ENCODE measurements around the gene TBC1D8. TPM values are rescaled to one million over a fixed set of nuclear protein-coding genes. Genes with fewer than 3 reads are reported as not detected.

The TBC1D8 gene
- 1 to 10 TPM in 1 of 2 experiments, under 1 TPM in 1; 0.79 to 1.4 TPM for total RNA-seq

DNA sequence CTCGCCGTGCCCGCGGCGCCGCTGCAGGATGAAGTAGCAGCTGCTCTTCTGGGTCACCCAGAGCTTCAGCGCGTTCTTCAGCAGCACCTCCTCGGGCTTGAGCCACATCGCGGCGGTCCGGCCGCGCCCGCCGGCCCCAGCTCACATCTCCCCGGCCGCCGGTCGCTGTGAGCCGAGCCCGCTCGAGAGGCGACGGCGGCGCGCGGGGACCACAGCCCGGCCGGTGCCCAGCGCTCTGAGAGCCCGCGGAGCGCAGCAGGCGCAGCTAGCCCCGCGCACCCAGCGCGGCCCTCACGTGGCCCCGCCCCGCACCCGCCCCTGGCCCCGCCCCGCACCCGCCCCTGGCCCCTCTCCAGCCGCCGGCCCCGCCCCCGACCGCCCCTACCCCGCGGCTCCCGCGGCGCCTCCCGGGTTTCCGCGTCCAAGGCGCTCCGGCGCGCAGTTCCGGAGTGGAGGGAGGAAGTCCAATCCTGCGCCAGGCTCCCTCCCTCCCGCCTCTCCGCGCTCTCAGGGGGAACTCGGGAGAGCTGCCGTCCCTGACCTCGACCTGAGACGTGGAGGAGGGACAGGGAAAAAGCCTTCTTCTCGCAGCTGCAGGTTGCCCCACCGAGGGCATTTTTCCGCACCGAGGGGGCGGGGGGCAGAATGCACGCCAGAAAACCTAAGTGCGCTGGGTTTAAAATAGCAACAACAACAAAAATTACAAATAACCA, at the start of gene TBC1D8:
TBC1D8 (minus strand) TSS at position 237 of the 713 bp plus-strand sequence; CDS start at position 108, 129 bp downstream.
- Mint-ChIP-seq H3K9me3 (no peaks in the 10 kb centered on the region), H3K36me3 (no peaks in the 10 kb centered on the region), H3K4me3 (peak within 1 kb of the TSS; percentile 72), H3K27me3 (peaks cover 74% of the 10 kb centered on the region), H3K4me1 (peaks cover 9% of the 10 kb centered on the region), H3K27ac (no peak within 1 kb of the TSS)
- POLR2A ChIA-PET, result interaction anchor here (1.0 kb wide), 1 partner anchor 123 kb away, joined by 3 read pairs; no protein-coding TSS in a partner anchor
- DNase-seq, result peak; percentile 73
- peak; percentile 87 for ATAC-seq (ENCODE audit: low read depth)

DNA sequence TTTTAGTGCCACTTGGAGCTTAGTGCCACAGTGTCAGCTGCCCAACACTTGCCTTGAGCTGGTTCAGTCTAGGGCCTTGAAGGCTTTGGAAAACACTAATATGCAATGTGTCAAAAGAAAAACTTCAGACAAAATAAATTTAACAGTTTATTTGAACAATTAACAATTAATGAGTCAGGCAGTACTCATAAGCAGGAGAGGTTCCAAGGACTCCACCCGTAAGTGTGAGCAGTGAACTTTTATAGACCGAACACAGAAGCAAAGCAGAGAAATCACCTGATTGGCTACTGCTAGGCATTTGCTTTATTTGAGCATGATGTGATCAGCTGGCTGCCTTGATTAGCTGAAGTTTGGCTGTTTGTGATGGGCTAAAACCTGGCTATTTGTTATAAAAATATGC, 49.5 kb upstream of the TBC1D8 start:
- H3K27me3 Mint-ChIP-seq, result peaks cover under 1% of the 10 kb centered on the region
- H3K27ac Mint-ChIP-seq, result no peak overlapping the region
- H3K36me3 Mint-ChIP-seq, result no peaks in the 10 kb centered on the region
- H3K9me3 Mint-ChIP-seq, result no peaks in the 10 kb centered on the region
- no peak for ATAC-seq (ENCODE audit: low read depth)
- DNase-seq, result no peak
- no peak overlapping the region for H3K4me3 Mint-ChIP-seq
- POLR2A ChIA-PET, result no interaction called here
- H3K4me1 Mint-ChIP-seq, result peaks cover 5% of the 10 kb centered on the region

DNA sequence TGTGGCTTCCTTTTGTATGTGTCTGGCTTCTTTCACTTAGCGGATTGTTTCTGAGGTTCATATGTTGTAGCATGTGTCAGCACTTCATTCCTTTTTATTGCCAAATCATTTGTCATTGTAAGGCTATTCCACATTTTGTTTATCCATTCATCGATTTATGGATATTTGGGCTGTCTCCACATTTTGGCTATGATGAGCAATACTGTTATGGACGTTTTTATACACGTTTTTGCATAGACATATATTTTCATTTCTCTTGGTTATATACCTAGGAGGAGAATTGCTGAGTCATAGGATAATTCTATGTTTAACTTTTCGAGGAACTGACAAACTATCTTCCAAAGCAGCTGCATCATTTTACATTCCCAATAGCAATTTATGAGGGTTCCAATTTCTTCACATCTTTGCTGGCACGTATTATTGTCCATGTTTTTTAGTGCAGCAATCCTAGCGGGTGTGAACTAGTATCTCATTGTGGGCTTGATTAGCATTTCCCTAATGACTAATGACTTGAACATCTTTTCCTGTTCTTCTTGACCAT, 48.1 kb upstream of the TBC1D8 start:
- DNase-seq, result no peak
- H3K4me3 Mint-ChIP-seq, result no peak overlapping the region
- no peak for ATAC-seq (ENCODE audit: low read depth)
- no peaks in the 10 kb centered on the region for H3K4me1 Mint-ChIP-seq
- no peak overlapping the region for H3K27ac Mint-ChIP-seq
- no peaks in the 10 kb centered on the region for H3K9me3 Mint-ChIP-seq
- POLR2A ChIA-PET, result no interaction called here
- H3K36me3 Mint-ChIP-seq, result no peaks in the 10 kb centered on the region
- peaks cover 2% of the 10 kb centered on the region for H3K27me3 Mint-ChIP-seq

DNA sequence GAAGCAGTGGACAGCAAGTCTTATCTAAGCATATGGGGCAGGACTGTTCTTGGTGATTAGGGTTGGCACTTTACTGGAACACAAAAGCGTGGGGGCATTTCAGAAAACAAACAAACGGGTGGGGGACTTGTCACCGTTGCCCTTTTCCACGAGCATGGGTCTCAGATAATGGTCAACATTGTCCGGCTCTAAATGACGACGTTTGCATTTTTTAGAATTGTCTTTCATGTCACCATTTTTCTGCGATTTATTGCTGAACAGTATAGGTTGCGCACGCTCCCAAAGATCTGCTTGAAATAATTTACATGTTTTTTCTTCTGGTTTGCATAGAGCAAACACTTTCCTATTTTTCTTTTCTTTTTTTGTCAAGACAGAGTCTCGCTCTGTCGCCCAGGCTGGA, 46.6 kb upstream of the TBC1D8 start:
- H3K27ac Mint-ChIP-seq, result no peak overlapping the region
- peaks cover 2% of the 10 kb centered on the region for H3K27me3 Mint-ChIP-seq
- POLR2A ChIA-PET, result interaction anchor here (0.7 kb wide), 1 partner anchor 135 kb away, joined by 3 read pairs; no protein-coding TSS in a partner anchor
- H3K9me3 Mint-ChIP-seq, result no peaks in the 10 kb centered on the region
- no peak for DNase-seq
- H3K36me3 Mint-ChIP-seq, result no peaks in the 10 kb centered on the region
- no peak overlapping the region for H3K4me3 Mint-ChIP-seq
- H3K4me1 Mint-ChIP-seq, result no peaks in the 10 kb centered on the region
- no peak for ATAC-seq (ENCODE audit: low read depth)

DNA sequence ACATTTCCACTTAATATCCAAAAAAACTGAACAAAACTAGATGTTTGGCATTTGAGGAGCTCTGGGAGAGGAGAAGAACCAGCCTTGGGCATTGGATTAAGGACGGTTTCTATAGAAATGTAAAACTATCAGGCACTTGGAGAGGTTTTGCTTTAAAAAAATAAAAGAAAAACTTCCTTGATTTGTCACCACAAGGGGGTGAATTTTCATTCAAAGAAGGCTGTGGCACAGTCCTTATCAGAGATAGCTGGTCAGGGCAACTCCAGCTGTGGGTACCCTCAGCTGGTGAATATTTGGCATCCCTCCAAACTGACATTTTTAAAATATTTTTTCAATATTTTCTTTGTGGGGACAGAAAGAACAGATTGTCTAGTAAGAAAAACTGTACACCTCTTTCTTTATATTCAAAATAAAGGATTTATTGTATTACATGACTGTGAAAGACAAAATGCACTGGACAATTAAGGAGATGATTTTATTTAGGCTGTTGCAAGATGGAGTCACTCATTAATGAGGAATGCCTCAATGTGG, 46.1 kb upstream of the TBC1D8 start:
- ATAC-seq (ENCODE audit: low read depth) (no peak), DNase-seq (no peak)
- Mint-ChIP-seq H3K9me3 (no peaks in the 10 kb centered on the region), H3K4me1 (no peaks in the 10 kb centered on the region), H3K4me3 (no peak overlapping the region), H3K27ac (no peak overlapping the region), H3K27me3 (peaks cover 2% of the 10 kb centered on the region), H3K36me3 (no peaks in the 10 kb centered on the region)
- POLR2A ChIA-PET, result no interaction called here

DNA sequence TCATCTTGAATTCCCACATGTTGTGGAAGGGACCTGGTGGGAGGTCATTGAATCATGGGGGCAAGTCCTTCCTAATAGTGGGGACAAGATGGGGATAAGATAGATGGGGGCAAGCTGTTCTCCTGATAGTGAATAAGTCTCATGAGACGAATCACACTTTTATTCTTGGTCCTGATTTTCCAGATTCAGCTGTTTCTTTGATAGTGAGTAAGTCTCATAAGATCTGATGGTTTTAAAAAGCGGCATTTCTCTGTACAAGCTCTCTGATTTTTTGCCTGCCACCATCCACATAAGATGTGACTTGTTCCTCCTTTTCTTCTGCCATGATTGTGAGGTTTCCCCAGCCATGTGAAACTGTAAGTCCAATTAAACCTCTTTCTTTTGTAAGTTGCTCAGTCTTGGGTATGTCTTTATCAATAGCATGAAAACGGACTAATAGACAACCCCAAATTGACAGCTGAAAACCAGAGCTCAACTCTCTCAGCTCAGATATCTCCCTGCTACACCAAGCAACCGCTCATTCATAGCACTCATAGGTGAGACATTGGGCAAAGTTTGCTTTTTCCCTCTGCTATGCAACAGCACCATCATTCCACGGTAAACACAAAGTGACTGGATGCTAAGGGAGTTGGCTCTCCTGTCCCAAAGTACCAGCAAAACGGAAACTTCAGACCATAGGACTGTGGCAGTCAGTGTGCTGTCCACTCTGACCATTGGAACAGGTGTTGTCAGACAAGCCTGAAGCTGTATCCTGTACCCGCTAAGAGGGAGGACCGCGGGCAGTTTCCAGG, 44.9 kb upstream of the TBC1D8 start:
- Mint-ChIP-seq H3K4me3 (no peak overlapping the region), H3K27me3 (peaks cover 2% of the 10 kb centered on the region), H3K36me3 (no peaks in the 10 kb centered on the region), H3K27ac (no peak overlapping the region), H3K4me1 (no peaks in the 10 kb centered on the region), H3K9me3 (no peaks in the 10 kb centered on the region)
- POLR2A ChIA-PET, result no interaction called here
- DNase-seq, result no peak
- ATAC-seq (ENCODE audit: low read depth), result no peak

DNA sequence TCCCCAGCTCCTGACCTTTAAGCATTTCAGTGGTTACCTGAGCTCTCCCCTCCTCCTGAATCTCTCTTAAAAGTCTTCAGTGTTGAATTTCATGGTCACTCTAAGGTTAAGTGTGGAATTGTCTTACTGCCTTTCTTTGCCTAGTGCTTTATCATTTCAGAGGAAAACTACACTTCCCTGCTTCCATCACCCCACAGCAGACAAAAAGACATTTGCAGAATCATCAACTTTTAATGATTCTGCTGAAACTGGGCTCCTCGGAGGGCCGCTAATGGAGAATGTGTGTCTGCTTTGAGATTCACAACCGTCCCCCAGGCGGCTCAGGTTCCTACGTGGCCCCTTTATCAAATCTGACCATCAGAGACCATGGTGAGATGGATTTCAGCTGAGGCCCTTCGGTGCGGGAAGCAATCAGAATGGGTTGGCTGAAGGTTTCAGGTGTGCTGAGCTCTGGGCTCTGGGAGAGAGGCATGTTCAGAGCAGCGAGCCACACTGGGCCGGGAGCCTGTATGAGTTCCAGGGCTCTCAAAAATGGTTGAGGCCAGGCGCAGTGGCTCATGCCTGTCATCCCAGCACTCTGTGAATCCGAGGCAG, 41.9 kb upstream of the TBC1D8 start:
- H3K36me3 Mint-ChIP-seq, result no peaks in the 10 kb centered on the region
- POLR2A ChIA-PET, result no interaction called here
- no peak overlapping the region for H3K27ac Mint-ChIP-seq

DNA sequence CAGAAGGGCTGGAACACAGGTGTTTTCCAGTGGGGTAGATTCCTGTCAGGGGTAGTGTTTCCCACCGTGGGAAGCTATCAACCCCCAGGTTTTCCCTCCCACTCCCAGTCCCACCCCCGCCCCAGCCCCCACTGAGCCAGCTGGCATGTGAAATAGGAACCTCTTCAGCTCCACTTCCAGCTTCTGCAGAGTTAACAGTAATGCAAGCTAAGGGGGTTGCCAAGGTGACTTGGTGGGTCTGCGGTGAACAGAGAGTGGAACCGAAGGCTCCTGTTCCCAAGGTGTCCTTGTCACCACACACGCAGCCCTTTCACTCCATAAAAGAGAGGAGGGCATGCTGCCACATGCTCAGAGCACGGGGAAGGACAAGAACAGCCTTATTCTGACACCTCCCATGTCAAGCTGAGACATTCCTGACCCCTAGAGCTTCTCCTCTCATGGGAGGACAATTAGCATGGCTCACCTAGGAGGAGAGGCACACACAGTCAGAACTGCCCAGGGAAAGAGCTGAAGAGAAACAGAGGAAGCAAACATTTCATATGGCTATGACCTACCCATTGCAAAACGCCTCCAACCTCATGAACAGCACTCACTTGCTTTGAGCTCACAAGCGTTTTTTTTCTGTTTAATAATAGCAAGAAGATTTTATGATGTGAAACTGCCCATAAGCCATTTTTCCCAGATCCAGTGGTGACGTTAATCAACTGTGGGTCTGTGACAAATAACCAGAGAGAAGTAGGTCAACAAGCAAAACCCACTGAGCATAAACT, 39.8 kb upstream of the TBC1D8 start:
- H3K4me1 Mint-ChIP-seq, result no peaks in the 10 kb centered on the region
- ATAC-seq (ENCODE audit: low read depth) (no peak), DNase-seq (no peak)
- H3K27ac Mint-ChIP-seq, result no peak overlapping the region
- H3K9me3 Mint-ChIP-seq, result peaks cover 2% of the 10 kb centered on the region
- POLR2A ChIA-PET, result no interaction called here
- no peaks in the 10 kb centered on the region for H3K36me3 Mint-ChIP-seq
- H3K27me3 Mint-ChIP-seq, result peaks cover 2% of the 10 kb centered on the region
- no peak overlapping the region for H3K4me3 Mint-ChIP-seq

More for the DNA sequence above, 41.9 kb upstream of the TBC1D8 start:
- H3K4me1 Mint-ChIP-seq, result no peaks in the 10 kb centered on the region
- ATAC-seq (ENCODE audit: low read depth) (no peak), DNase-seq (no peak)
- no peak overlapping the region for H3K4me3 Mint-ChIP-seq
- H3K27me3 Mint-ChIP-seq, result peaks cover 2% of the 10 kb centered on the region
- H3K9me3 Mint-ChIP-seq, result peaks cover 2% of the 10 kb centered on the region

DNA sequence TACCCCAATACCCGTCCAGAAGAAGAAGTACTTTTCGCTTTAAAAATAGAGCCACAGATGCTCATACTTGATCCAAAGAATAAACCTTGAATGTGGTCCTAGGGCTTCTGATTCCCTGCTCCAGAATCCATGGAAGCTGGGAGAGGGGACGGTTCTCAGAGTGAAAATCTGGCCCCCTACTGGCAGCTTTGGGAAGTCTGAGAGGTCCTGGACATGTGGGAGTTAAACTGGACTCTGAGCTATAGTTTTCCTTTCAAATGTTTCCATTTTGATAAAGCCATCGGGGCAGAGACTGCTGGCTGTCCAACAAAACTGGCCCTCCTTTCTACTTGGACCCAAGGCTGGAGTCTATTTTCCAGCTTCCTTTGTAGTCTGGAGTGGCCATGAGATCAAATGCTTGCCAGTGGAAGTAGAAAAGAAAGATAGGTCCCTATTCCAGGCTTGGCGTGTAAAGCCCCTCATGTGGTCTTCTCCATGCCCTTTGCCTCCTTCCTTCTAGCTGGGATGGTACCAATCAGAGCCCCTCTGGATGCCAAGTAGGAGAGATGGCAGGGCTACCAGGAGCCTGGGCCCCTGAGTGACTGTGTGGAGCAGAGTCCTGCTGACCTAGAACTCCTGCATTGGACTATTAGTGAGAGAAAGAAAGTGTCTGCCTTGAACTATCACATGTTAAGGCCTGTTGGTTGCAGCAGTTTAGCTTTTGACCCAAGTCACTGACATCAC, 37.7 kb upstream of the TBC1D8 start:
- H3K4me3 Mint-ChIP-seq, result no peak overlapping the region
- no peaks in the 10 kb centered on the region for H3K4me1 Mint-ChIP-seq
- no peak for DNase-seq
- H3K9me3 Mint-ChIP-seq, result peaks cover 2% of the 10 kb centered on the region
- no peaks in the 10 kb centered on the region for H3K27me3 Mint-ChIP-seq
- POLR2A ChIA-PET, result no interaction called here
- H3K36me3 Mint-ChIP-seq, result no peaks in the 10 kb centered on the region
- no peak overlapping the region for H3K27ac Mint-ChIP-seq
- no peak for ATAC-seq (ENCODE audit: low read depth)

DNA sequence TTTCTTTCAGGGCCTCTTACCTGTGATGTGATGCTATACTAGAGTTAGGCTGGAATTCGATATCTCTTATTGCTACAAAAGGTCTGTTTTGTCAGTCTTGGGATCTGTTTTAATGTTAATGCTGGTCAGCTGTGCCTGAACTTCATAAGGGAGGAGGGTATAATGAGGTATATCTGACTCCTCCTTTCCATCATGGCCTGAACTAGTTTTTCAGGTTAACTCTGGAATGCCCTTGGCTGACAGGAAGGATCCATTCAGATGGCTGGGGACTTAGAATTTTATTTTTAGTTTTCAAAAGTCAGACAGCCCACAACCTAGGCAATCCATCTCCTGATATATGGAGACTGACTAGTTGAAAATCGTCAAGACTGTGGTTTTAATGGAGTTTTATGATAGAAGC, 35.9 kb upstream of the TBC1D8 start:
- no peak overlapping the region for H3K27ac Mint-ChIP-seq
- H3K9me3 Mint-ChIP-seq, result peaks cover 2% of the 10 kb centered on the region
- POLR2A ChIA-PET, result no interaction called here
- no peaks in the 10 kb centered on the region for H3K27me3 Mint-ChIP-seq
- no peaks in the 10 kb centered on the region for H3K36me3 Mint-ChIP-seq
- no peaks in the 10 kb centered on the region for H3K4me1 Mint-ChIP-seq
- DNase-seq, result no peak
- ATAC-seq (ENCODE audit: low read depth), result no peak
- no peak overlapping the region for H3K4me3 Mint-ChIP-seq

DNA sequence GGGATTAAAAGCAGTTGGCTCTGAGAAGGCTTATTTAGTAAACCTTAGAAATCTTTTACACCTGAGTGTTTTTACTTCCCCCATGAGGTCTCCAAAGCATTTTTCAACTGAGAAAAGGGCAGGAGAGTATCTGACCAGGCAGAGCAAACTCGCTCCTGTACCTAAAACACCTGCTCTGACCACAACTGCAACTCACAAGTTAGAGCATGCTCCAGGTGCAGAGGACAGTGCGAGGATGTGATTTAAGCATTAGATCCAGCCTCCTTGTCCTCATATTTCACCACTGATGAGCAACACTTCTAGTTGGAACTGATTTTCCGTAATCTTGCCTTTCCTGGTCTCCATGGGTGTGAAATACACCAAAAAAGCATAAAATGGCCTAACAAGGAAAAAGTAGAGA, 34.5 kb upstream of the TBC1D8 start:
- no peaks in the 10 kb centered on the region for H3K4me1 Mint-ChIP-seq
- H3K4me3 Mint-ChIP-seq, result no peak overlapping the region
- no peak for ATAC-seq (ENCODE audit: low read depth)
- peaks cover 2% of the 10 kb centered on the region for H3K9me3 Mint-ChIP-seq
- no peaks in the 10 kb centered on the region for H3K27me3 Mint-ChIP-seq
- H3K27ac Mint-ChIP-seq, result no peak overlapping the region
- no peak for DNase-seq
- POLR2A ChIA-PET, result no interaction called here
- H3K36me3 Mint-ChIP-seq, result no peaks in the 10 kb centered on the region

DNA sequence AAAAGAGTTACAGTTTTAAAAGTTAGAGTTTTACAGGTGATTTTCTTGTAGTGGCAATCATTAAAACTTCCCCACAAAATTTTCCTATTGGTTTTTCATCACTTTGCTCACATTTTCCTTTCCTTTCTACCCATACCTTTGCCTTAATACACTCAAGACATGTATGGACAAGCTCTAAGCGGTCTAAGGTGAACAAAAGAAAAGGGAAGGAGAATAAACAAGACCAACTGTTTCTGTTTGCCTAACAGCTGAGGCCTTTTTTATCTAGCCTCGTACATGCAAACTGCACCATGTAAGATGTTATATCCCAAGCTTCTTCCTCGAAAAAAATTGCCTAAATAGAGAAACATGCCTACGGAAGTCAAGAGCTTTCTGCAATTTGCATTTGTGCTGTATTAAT, 33.9 kb upstream of the TBC1D8 start:
- ATAC-seq (ENCODE audit: low read depth) (no peak), DNase-seq (no peak)
- no peak overlapping the region for H3K27ac Mint-ChIP-seq
- no peak overlapping the region for H3K4me3 Mint-ChIP-seq
- no peaks in the 10 kb centered on the region for H3K27me3 Mint-ChIP-seq
- no peaks in the 10 kb centered on the region for H3K4me1 Mint-ChIP-seq
- H3K9me3 Mint-ChIP-seq, result peaks cover 2% of the 10 kb centered on the region
- H3K36me3 Mint-ChIP-seq, result no peaks in the 10 kb centered on the region
- POLR2A ChIA-PET, result no interaction called here

Data from activated naive CD8-positive, alpha-beta T cell treated with anti-CD3 and anti-CD28 coated beads, Interleukin-2, amount 10 ng/mL, durations not matched to agents 7 days and 5 days (primary cell).